K562 (cell line): ENCODE measurements around the gene C2CD4C.

Experiments
- ETV1 ChIP-seq: fragments of 450-650 bp; conservative IDR thresholded peaks from 2 replicates; pipeline ENCODE4 v1.6.1; 2016; ENCODE audit warnings: missing genetic modification characterization, control low read depth, low read depth, missing compliant biosample characterization
- HDAC6 ChIP-seq: IDR thresholded peaks from 2 replicates; pipeline ENCODE4 v1.6.1; 2012; ENCODE audit warnings: low read depth, mild to moderate bottlenecking, control low read depth, inconsistent platforms, low read length, moderate library complexity
- NR4A1 ChIP-seq, 2 experiments: fragments of 250-450 bp in 1 of 2; fragments of 450-650 bp in 1 of 2; sonication (Bioruptor Pico) in 1 of 2; IDR thresholded peaks; 2 replicates each; pipeline versions ENCODE4 v1.4.0 to v1.6.1; 2016 to 2020; ENCODE audit warnings: mild to moderate bottlenecking in 2 of 2, missing compliant biosample characterization in 1 of 2, missing genetic modification characterization in 1 of 2, moderate library complexity in 1 of 2
- PML ChIP-seq: IDR thresholded peaks from 2 replicates; pipeline ENCODE4 v1.6.1; 2012; ENCODE audit warnings: low read length, inconsistent platforms
- POLR2AphosphoS5 ChIP-seq: IDR thresholded peaks from 2 replicates; pipeline ENCODE4 v1.6.1; 2011; ENCODE audit warnings: mild to moderate bottlenecking, low read depth, low read length, moderate library complexity; ENCODE audit not compliant: control insufficient read depth, insufficient read depth
- POLR2B ChIP-seq: fragments of 450-650 bp; IDR thresholded peaks from 2 replicates; pipeline ENCODE4 v1.6.1; 2018; ENCODE audit warnings: low read depth; ENCODE audit not compliant: partially characterized antibody
- TBP ChIP-seq: optimal IDR thresholded peaks from 2 replicates; pipeline ENCODE3; 2011; ENCODE audit warnings: low read depth, low read length, improper control_type of control experiment
- ZBTB8A ChIP-seq: fragments of 450-650 bp; IDR thresholded peaks from 2 replicates; pipeline ENCODE4 v1.6.1; 2018; ENCODE audit warnings: mild to moderate bottlenecking, moderate library complexity; ENCODE audit not compliant: partially characterized antibody
- TF ChIP-seq, protein P1 (sequence below): fragments of 450-650 bp; IDR thresholded peaks from 2 replicates; pipeline ENCODE4 v1.6.1; 2018; ENCODE audit warnings: mild to moderate bottlenecking, low read depth; ENCODE audit not compliant: partially characterized antibody
- TF ChIP-seq, protein P2 (sequence below), 2 experiments: fragments of 450-650 bp; conservative IDR thresholded peaks; 2 replicates each; pipeline ENCODE4 v1.6.1; 2017; ENCODE audit warnings: mild to moderate bottlenecking in 2 of 2, moderate library complexity in 2 of 2
- TF ChIP-seq, protein P3 (sequence below): sonication (generic); formaldehyde crosslinking; IDR thresholded peaks from 2 replicates; pipeline ENCODE4 v1.8.1; 2022; ENCODE audit warnings: missing genetic modification reagents

- no peak for TF ChIP-seq TBP
- no peak for TF ChIP-seq PML
- no peak for TF ChIP-seq POLR2AphosphoS5
- no peak for TF ChIP-seq ETV1 (tag)
- no peak for TF ChIP-seq POLR2B
- TF ChIP-seq ZBTB8A: no peak
- TF ChIP-seq, protein P1, sequence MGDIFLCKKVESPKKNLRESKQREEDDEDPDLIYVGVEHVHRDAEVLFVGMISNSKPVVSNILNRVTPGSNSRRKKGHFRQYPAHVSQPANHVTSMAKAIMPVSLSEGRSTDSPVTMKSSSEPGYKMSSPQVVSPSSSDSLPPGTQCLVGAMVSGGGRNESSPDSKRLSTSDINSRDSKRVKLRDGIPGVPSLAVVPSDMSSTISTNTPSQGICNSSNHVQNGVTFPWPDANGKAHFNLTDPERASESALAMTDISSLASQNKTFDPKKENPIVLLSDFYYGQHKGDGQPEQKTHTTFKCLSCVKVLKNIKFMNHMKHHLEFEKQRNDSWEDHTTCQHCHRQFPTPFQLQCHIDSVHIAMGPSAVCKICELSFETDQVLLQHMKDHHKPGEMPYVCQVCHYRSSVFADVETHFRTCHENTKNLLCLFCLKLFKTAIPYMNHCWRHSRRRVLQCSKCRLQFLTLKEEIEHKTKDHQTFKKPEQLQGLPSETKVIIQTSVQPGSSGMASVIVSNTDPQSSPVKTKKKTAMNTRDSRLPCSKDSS: no peak
- TF ChIP-seq NR4A1 (CRISPR knock-in tag; IDR thresholded peaks at IDR 0.05): no peak
- TF ChIP-seq NR4A1 (tag; IDR thresholded peaks at IDR 0.05): no peak
- TF ChIP-seq, protein P2, sequence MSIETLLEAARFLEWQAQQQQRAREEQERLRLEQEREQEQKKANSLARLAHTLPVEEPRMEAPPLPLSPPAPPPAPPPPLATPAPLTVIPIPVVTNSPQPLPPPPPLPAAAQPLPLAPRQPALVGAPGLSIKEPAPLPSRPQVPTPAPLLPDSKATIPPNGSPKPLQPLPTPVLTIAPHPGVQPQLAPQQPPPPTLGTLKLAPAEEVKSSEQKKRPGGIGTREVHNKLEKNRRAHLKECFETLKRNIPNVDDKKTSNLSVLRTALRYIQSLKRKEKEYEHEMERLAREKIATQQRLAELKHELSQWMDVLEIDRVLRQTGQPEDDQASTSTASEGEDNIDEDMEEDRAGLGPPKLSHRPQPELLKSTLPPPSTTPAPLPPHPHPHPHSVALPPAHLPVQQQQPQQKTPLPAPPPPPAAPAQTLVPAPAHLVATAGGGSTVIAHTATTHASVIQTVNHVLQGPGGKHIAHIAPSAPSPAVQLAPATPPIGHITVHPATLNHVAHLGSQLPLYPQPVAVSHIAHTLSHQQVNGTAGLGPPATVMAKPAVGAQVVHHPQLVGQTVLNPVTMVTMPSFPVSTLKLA (conservative IDR thresholded peaks at IDR 0.05): no peak
- no peak for TF ChIP-seq HDAC6
- TF ChIP-seq, protein P3, sequence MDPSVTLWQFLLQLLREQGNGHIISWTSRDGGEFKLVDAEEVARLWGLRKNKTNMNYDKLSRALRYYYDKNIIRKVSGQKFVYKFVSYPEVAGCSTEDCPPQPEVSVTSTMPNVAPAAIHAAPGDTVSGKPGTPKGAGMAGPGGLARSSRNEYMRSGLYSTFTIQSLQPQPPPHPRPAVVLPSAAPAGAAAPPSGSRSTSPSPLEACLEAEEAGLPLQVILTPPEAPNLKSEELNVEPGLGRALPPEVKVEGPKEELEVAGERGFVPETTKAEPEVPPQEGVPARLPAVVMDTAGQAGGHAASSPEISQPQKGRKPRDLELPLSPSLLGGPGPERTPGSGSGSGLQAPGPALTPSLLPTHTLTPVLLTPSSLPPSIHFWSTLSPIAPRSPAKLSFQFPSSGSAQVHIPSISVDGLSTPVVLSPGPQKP (CRISPR knock-in tag): no peak
Measured at GRCh38 chr19:411723-412355, 2.9 kb upstream of the C2CD4C start.
